HG02981 (cell line): ENCODE results near the gene ZNF202.

Experiments used
- ATAC-seq: cut with Tn5 transposase; IDR thresholded peaks from one replicate; pipeline ENCODE4 v1.9.1; 2021; ENCODE audit warnings: mild to moderate bottlenecking, moderate library complexity; ENCODE audit not compliant: unreplicated experiment

Gene ZNF202

GRCh38 chr11:123684601-123685000 is 56.9 kb downstream of the ZNF202 start:
- ATAC-seq: no peak

- ATAC-seq: no peak
These were observed 57.9 kb downstream of the ZNF202 start for GRCh38 chr11:123683428-123684170.

- no peak for ATAC-seq
These were observed 58.6 kb downstream of the ZNF202 start for GRCh38 chr11:123682696-123683410.

- ATAC-seq: no peak
These were observed 60.4 kb downstream of the ZNF202 start for GRCh38 chr11:123681030-123681429.

GRCh38 chr11:123678246-123678645 is 63.2 kb downstream of the ZNF202 start:
- ATAC-seq: no peak

GRCh38 chr11:123677510-123677909 is 64.0 kb downstream of the ZNF202 start:
- no peak for ATAC-seq

- ATAC-seq: no peak
These were observed 67.2 kb downstream of the ZNF202 start for GRCh38 chr11:123674297-123674696.
